AG10803 (cell line): ENCODE results near the gene SLC12A8.
"Not testable (repeated sequence)": the region's sequence is repeated elsewhere in the genome, so short reads cannot be mapped to it uniquely, and the experiment has no call there.

Experiments
- DNase-seq: peaks from one replicate; pipeline ENCODE4 v3.0.0; 2010; ENCODE audit warnings: low read depth
- H3K4me3 ChIP-seq: 2 replicates; pipeline ENCODE4 v1.5.1; 2011; ENCODE audit warnings: mild to moderate bottlenecking, low read length, control low read depth
- TF ChIP-seq, protein P1 (sequence below): conservative IDR thresholded peaks from 2 replicates; pipeline ENCODE4 v1.5.1; 2011; ENCODE audit warnings: mild to moderate bottlenecking, low read length, control low read depth, inconsistent platforms

SLC12A8 gene

DNA sequence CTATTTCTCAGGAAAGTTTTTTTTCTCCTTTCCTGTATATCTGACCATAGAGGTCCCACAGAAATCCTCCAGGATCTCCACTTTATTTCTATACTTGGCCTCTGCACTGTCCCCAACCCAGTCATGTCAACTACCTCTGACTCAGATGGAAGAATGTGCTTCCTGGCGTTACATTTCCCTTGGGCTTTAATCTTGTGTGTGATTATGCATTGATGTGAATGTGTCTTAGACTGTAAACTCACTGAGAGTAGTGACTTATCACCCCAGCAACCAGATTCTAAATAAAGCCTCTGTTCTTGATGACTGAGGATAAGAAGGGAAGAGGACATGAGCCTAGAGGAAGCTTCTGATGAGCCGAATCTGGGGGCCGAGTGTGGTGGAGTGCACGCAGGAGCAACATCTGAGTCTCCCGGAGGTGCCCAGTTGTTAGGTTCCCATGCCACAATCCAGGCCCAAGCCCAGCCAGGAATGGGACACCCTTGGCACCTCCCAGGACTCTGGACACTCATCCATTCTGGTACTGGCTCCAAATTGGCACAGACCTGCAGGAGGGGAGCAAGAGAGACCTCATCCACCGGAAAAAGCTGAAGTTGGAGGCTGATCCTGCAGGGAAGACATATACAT lies 124.7 kb downstream of the SLC12A8 start:
- peak; percentile 78 for DNase-seq
- TF ChIP-seq, protein P1, sequence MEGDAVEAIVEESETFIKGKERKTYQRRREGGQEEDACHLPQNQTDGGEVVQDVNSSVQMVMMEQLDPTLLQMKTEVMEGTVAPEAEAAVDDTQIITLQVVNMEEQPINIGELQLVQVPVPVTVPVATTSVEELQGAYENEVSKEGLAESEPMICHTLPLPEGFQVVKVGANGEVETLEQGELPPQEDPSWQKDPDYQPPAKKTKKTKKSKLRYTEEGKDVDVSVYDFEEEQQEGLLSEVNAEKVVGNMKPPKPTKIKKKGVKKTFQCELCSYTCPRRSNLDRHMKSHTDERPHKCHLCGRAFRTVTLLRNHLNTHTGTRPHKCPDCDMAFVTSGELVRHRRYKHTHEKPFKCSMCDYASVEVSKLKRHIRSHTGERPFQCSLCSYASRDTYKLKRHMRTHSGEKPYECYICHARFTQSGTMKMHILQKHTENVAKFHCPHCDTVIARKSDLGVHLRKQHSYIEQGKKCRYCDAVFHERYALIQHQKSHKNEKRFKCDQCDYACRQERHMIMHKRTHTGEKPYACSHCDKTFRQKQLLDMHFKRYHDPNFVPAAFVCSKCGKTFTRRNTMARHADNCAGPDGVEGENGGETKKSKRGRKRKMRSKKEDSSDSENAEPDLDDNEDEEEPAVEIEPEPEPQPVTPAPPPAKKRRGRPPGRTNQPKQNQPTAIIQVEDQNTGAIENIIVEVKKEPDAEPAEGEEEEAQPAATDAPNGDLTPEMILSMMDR, result no peak
- no peak overlapping the region for H3K4me3 ChIP-seq

DNA sequence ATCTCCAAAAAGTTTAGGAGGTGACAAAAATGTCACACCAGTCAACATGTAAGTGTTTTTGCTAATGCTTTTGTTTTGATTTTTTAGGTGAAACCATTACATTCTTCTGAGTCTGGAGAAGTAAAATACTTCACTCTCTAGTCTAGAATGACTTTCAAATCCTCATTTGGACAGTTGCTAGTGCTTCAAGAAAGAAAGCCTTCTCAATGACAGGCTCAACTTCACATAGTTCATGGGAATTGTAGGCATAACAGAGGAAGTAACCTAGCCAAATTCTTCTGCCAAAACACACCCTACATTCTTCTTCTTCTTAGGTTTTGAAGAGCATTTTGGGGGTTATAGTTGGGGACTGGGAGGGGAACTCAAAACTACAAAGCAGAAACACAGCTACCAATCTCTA lies 127.4 kb downstream of the SLC12A8 start:
- no peak for DNase-seq
- H3K4me3 ChIP-seq, result no peak overlapping the region

DNA sequence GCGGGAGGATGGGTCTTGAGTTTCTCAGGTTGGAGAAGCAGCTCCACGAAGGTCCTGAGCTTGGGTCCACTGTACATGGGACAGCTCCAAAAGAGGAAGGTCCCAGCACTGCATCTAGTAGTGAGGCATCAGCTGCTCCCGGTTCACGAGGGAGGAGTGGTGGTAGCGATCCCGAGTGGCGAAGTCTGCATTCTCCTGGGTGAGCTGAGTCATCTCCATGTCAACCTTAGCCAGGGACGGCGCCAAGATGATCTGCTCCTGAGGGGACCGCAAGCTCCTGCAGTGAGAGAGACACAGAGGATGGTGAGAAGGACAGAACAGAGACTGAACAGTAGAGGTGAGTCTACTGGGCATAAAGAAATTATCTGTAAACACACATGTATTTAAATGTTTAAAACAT lies 128.8 kb downstream of the SLC12A8 start:
- DNase-seq, result peak; percentile 61
- TF ChIP-seq, protein P1, result no peak

More for the DNA sequence above, 127.4 kb downstream of the SLC12A8 start:
- TF ChIP-seq, protein P1, result no peak

DNA sequence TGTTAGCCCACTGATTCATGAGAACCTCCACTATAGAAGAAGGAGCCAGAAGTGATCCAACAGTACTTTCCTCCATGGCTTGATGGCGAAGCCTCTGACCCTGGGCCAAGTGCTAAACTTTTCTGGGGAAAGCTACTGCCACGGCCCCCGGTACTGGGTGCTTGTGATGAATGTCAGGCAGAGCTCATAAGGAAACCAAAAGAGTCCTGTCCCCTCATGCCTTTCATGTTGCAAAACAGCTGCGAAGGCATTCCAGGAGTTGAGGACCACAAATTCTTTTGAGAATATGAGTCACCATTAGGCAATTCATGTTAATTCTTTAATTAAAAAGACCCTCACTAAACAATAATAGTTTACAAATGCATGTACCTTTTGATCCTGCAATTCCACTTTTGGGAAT lies 130.2 kb downstream of the SLC12A8 start:
- DNase-seq, result peak; percentile 73
- not testable (repeated sequence) for H3K4me3 ChIP-seq

More for the DNA sequence above, 128.8 kb downstream of the SLC12A8 start:
- H3K4me3 ChIP-seq, result no peak overlapping the region

DNA sequence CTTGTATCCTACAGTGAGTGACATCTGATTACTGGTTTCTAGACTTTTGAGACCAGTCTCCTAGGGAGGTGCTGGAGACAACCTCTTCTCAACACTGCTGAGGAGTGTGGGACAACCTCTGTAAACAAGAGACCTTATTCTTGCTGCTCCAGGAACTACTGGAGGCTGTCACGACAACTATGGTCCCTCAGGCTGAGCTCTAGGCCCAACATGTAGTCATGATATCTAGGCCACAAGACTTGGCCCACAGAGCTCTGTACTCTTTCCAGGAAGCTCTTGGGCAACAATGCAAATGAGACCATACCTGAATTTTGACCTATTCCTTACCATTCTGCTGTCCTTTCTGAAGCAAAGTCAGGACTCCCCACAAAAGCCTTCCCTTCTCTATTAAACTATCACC lies 132.5 kb downstream of the SLC12A8 start:
- H3K4me3 ChIP-seq, result no peak overlapping the region
- TF ChIP-seq, protein P1, result no peak
- DNase-seq, result no peak

DNA sequence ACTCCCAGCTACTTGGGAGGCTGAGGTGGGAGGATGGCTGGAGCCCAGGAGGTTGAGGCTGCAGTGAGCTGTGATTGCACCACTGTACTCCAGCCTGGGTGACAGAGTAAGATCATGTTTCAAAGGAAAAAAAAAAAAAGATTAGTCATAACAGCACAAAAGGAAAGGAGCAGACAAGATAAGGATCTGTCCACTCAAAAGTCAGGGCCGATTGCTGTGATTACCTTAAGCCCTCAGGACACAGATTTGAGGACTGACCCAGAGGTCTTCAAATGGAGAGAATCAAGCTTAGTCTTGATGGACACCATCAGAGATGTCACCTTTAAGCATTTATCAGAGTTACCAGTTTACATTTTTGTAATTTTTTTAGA lies 132.9 kb downstream of the SLC12A8 start:
- DNase-seq, result no peak
- TF ChIP-seq, protein P1, result no peak

DNA sequence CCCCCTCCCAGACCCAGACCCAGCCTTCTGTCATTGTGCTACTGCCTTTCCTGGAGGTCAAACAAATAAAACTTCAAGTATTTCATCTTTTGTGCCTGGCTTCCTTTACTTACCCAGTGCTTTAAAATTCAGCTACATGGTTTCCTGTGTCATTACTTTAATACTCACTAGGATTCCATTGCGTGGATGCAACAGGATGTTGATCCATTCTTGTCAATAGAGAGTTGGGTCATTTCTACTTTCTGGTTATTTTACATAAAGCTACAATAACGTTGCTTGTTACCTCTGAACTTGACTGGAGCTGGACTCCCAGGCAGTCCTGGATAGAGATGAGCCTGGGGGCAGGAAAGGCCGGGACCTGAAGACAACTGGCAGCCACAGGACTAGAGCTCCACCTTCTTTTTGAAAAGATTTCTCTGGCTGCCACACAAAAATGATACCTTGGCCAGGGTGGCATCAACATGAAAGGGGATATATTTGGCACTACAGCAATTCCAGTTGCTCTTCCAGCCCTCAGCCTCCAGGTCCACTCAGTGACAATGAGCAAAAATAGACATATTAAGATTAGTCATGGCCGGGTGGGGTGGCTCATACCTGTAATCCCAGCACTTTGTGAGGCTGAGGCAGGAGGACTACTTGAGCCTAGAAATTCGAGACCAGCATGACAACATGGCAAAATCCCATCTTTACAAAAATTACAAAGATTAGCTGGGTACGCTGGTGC lies 133.4 kb downstream of the SLC12A8 start:
- no peak overlapping the region for H3K4me3 ChIP-seq
- TF ChIP-seq, protein P1, result no peak
- DNase-seq, result peak; percentile 30

More for the DNA sequence above, 132.9 kb downstream of the SLC12A8 start:
- H3K4me3 ChIP-seq, result no peak overlapping the region
